Heart right ventricle (tissue), 16 donors: ENCODE results near the gene ADAM8. TPM values are rescaled to one million over a fixed set of nuclear protein-coding genes. Genes with fewer than 3 reads are reported as not detected.
"Not testable (repeated sequence)": the region's sequence is repeated elsewhere in the genome, so short reads cannot be mapped to it uniquely, and the experiment has no call there.

Experiments
- ATAC-seq, 8 donors: fragments of 200-7000 bp; cut with Tn5 transposase; one replicate each; pipeline ENCODE4 v1.9.1; 2020; ENCODE audit warnings: mild to moderate bottlenecking in 8 of 8, moderate library complexity in 8 of 8, moderate number of reproducible peaks in 1 of 8
- DNase-seq, 2 donors: peaks; one replicate each; pipeline ENCODE4 v3.0.0-alpha.2; 2020
- H3K27ac ChIP-seq, 10 donors: fragments of 200-600 bp; sonication (generic) in 2 of 10; one replicate each; pipeline versions ENCODE4 v1.5.0 to v1.8.0; 2020 to 2022; ENCODE audit warnings: mild to moderate bottlenecking in 3 of 10
- H3K27me3 ChIP-seq, 7 donors: fragments of 200-600 bp; one replicate each; pipeline ENCODE4 v1.8.0; 2021 to 2022; ENCODE audit warnings: mild to moderate bottlenecking in 2 of 7
- H3K36me3 ChIP-seq, 9 donors: fragments of 200-600 bp; sonication (generic) in 1 of 9; one replicate each; pipeline versions ENCODE4 v1.5.0 to v1.8.0; 2020 to 2022; ENCODE audit warnings: mild to moderate bottlenecking in 2 of 9
- H3K4me1 ChIP-seq, 9 donors: fragments of 200-600 bp; sonication (generic) in 1 of 9; one replicate each; pipeline versions ENCODE4 v1.5.0 to v1.8.0; 2020 to 2022; ENCODE audit warnings: mild to moderate bottlenecking in 4 of 9
- H3K4me3 ChIP-seq, 10 donors: fragments of 200-600 bp; sonication (generic) in 2 of 10; one replicate each; pipeline versions ENCODE4 v1.5.0 to v1.8.0; 2020 to 2022; ENCODE audit warnings: mild to moderate bottlenecking in 7 of 10, moderate library complexity in 2 of 10
- H3K9me3 ChIP-seq, 11 donors: fragments of 200-600 bp in 10 of 11; sonication (generic) in 2 of 11; one replicate each; pipeline versions ENCODE4 v1.5.0 to v1.8.0; 2013 to 2022; ENCODE audit warnings: mild to moderate bottlenecking in 2 of 11, control low read depth in 1 of 11, moderate library complexity in 1 of 11
- CTCF ChIP-seq, 9 donors: fragments of 200-600 bp; sonication (generic) in 2 of 9; IDR thresholded peaks; one replicate each; pipeline versions ENCODE4 v1.5.0 to v1.8.0; 2021 to 2022; ENCODE audit warnings: antibody characterized with exemption in 9 of 9, mild to moderate bottlenecking in 5 of 9, moderate library complexity in 1 of 9
- WGBS, 2 donors: extraction: QIAGEN DNeasy Blood & Tissue Kit; methylation state at CpG; one replicate each; pipeline ENCODE4 v1.1.7; 2013; ENCODE audit warnings: inconsistent platforms in 1 of 2; 5-methylcytosine and 5-hydroxymethylcytosine counted together
- intact Hi-C, 10 donors: fragments of 100-400 bp; cut with DNase I; formaldehyde crosslinking; loops; one replicate each; pipeline versions ENCODE4 v1.11.1 to v1.14.2; 2022
- polyA plus RNA-seq, 2 donors: library from polyadenylated mRNA; stranded (reverse); fragments of 200-250 nt; gene quantifications; one replicate each; pipeline ENCODE4 v1.2.3, GENCODE V29; 2013
- total RNA-seq, 10 donors: library from RNA; stranded (reverse); fragmentation: NEBNext Ultra II Directional in 3 of 10; extraction: Animal tissue kit (Norgen Biotek cat#: 25700) in 3 of 10; gene quantifications; one replicate each; pipeline versions ENCODE4 v1.2.1 to v1.2.4, GENCODE V29; 2021 to 2023
- donor health status: Arrhythmogenic right ventricular cardiomyopathy.
- donor health status: ischemic (EF 13 %, LVEDD 7.1; RV severe dilation, severe dysfunction).
- donor health status: healthy with polysubstance abuse.
- donor health status: DM: no; HTN: yes; CAD: no.
- donor health status: DM: no; HTN: no; CAD: no.
- donor health status: ischemic (EF 25% LVEDD 6.9; RV normal size, moderate dysfunction).
- donor health status: ischemic (EF 25% LVEDD 5.7; RV mildly dilated, moderate dysfunction).
- donor health status: healthy.
- donor health status: DM: yes; HTN: yes; CAD: no.
- donor health status: Ischemic cardiomyopathy.
- donor health status: ischemic (EF 35%, LVEDD 5.7; RV mildly dilated, moderate dysfunction).
- donor health status: nonischemic (EF 11% LVEDD 7.7; RV severe dilation, severe dysfunction).
- donor health status: DM: yes; HTN: yes; CAD: no.
- donor health status: PGD.
- donor health status: ischemic (EF 29% LVEDD 5.4; RV normal size, mild dysfunction).
- donor health status: nonischemic (EF 23%, LVEDD 6.1; RV moderate dilation, normal function).

ADAM8 gene
- total and polyA plus RNA-seq, 12 donors, result 0.88 to 6.5 (median 1.6) TPM

- peak; percentile 44 to 61 for DNase-seq
- H3K27me3 ChIP-seq, result peaks cover 25 to 66% (median 55%) of the 10 kb centered on the region in 7 donors
These were observed 47.6 kb upstream of the ADAM8 start for GRCh38 chr10:133324198-133324792.

GRCh38 chr10:133322064-133322709, 45.5 kb upstream of the ADAM8 start:
- not testable (repeated sequence) for H3K27ac ChIP-seq, ATAC-seq

More at GRCh38 chr10:133324198-133324792, 47.6 kb upstream of the ADAM8 start:
- Histone ChIP-seq H3K9me3 (peaks cover 0 to 5% (median 0%) of the 10 kb centered on the region in 11 donors), H3K4me1 (peaks cover 5 to 16% (median 13%) of the 10 kb centered on the region in 9 donors), H3K36me3 (no peaks in the 10 kb centered on the region), H3K4me3 (peak overlapping the region in 1 of 10 donors; percentile 25), H3K27ac (no peak overlapping the region)
- intact Hi-C loops, result loop anchor here in 6 of 10 donors (10.0 kb wide), 2 partner anchors 191 to 201 kb away; partner anchors contain the start of gene CYP2E1 (in 5 of the 6)
- 5 to 6% methylated on average over 11 to 13 of the region's 13 CpGs for WGBS, 2 donors
- peak; percentile 45 to 77 (median 62) for ATAC-seq
- no peak for TF ChIP-seq CTCF (IDR thresholded peaks at IDR 0.05)

GRCh38 chr10:133320852-133321422, 44.3 kb upstream of the ADAM8 start:
- 95 to 97% methylated on average over 6 of the region's 6 CpGs for WGBS, 2 donors
- H3K27ac ChIP-seq, H3K4me3 ChIP-seq, H3K9me3 ChIP-seq, DNase-seq, H3K36me3 ChIP-seq, ATAC-seq: not testable (repeated sequence)
- intact Hi-C loops, result loop anchor here in 6 of 10 donors (10.0 kb wide), 2 partner anchors 194 to 204 kb away; partner anchors contain the start of gene CYP2E1 (in 5 of the 6)
- Histone ChIP-seq H3K27me3 (peaks cover 8 to 39% (median 30%) of the 10 kb centered on the region in 7 donors), H3K4me1 (peaks cover 2 to 20% (median 15%) of the 10 kb centered on the region in 9 donors)

More at GRCh38 chr10:133322064-133322709, 45.5 kb upstream of the ADAM8 start:
- not testable (repeated sequence) for H3K36me3 ChIP-seq, H3K9me3 ChIP-seq, DNase-seq, H3K4me3 ChIP-seq
- intact Hi-C loops, result loop anchor here in 6 of 10 donors (10.0 kb wide), 2 partner anchors 193 to 203 kb away; partner anchors contain the start of gene CYP2E1 (in 5 of the 6)
- peaks cover 12 to 51% (median 42%) of the 10 kb centered on the region in 7 donors for H3K27me3 ChIP-seq
- 74 to 77% methylated on average over 11 to 12 of the region's 14 CpGs for WGBS, 2 donors
- H3K4me1 ChIP-seq, result peaks cover 5 to 23% (median 19%) of the 10 kb centered on the region in 9 donors

GRCh38 chr10:133318494-133319127, 41.9 kb upstream of the ADAM8 start:
- Histone ChIP-seq H3K27me3 (peaks cover 0 to 25% (median 15%) of the 10 kb centered on the region in 7 donors), H3K9me3 (peaks cover 0 to 5% (median 0%) of the 10 kb centered on the region in 11 donors), H3K4me3 (peak overlapping the region in 8 of 10 donors; percentile 8 to 47 (median 38)), H3K4me1 (peaks cover 0 to 10% (median 6%) of the 10 kb centered on the region in 9 donors), H3K27ac (no peak overlapping the region), H3K36me3 (no peaks in the 10 kb centered on the region)
- peak; percentile 84 to 92 (median 86) for ATAC-seq
- peak in 1 of 2 donors; percentile 63 for DNase-seq
- 7 to 8% methylated on average over 51 of the region's 51 CpGs for WGBS, 2 donors
- peak; percentile 18 to 85 (median 66) for TF ChIP-seq CTCF (IDR thresholded peaks at IDR 0.05)
- intact Hi-C loops, result loop anchor here in 1 of 10 donors (10.0 kb wide), 1 partner anchor 174 kb away; no protein-coding TSS in a partner anchor
